Stimulated activated CD4-positive, alpha-beta T cell treated with anti-CD3 and anti-CD28 coated beads, Interleukin-4, amount 100 ng/mL, for 48 hours (primary cell): ENCODE data around the gene NME7.
"Not testable (repeated sequence)": the region's sequence is repeated elsewhere in the genome, so short reads cannot be mapped to it uniquely, and the experiment has no call there.

Experiments
- DNase-seq, 2 donors: peaks; one replicate each; pipeline ENCODE4 v3.0.0-alpha.2; 2020; ENCODE audit warnings: low read depth in 2 of 2

The NME7 gene

DNA sequence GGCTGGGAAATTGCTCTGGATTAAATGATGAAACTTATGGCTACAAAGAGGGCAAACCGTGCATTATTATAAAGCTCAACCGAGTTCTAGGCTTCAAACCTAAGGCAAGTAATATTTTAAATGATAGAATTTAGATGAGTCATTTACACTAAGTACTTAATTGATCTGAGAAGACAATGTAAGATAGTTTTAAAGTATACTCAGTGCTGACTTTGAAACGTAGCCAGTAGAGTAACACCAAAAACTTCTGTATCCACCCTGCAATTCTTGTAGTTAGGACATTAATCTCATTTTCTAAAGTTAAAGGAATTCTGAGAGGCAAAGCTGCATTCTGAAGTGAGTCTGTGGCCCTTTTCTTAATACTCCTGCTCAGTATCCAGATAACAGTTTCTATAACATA, 240.3 kb downstream of the NME7 start:
- DNase-seq: no peak

DNA sequence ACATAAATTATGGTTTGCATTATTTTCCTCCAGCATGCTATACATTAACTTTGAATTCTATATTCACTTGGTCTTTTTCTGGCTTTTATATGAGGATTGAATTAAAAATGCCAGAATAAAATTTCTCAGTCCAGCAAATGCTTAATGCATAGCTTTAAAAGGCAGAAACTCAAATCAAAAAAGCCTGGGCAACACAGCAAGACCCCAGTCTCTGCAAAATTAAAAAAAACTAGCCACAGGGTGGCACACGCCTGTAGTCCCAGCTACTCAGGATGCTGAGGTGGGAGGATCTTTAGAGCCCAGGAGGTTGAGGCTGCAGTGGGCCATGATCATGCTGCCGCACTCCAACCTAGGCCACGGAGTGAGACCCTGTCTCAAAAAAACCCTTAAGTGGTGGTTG, 241.3 kb downstream of the NME7 start:
- DNase-seq: no peak

DNA sequence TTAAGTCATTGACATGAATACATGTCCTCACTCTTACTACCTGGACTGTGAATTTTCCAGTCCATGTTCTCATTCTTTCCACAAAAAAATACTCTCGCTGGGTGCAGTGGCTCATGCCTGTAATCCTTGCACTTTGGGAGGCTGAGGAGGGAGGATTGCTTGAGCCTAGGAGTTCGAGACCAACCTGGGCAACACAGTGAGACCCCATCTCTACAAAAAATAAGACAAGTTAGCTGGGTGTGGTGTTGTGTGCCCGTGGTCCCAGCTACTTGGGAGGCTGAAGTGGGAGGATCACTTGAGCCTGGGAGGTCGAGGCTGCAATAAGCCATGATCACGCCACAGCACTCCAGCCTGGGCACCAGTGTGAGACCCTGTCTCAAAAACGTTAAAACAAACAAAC, 242.0 kb downstream of the NME7 start:
- not testable (repeated sequence) for DNase-seq

DNA sequence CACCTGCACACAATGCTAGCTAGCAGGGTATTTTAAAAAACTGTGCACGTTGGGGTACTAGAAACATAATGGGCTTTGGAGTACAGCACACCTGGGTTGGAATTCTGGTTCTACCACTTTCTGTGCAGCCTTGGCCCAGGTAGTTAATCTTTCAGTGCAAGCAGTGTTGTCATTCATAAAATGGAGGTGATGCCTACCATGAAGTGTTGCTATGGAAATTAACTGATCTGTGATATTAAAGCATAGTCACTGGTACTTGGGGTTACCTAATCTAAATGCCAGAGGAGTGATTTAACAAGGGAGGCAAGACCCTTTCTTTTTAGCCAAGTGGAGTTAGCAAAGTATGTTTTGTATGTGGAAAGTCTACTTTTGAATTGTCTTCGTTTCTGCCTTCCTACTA, 243.1 kb downstream of the NME7 start:
- no peak for DNase-seq

DNA sequence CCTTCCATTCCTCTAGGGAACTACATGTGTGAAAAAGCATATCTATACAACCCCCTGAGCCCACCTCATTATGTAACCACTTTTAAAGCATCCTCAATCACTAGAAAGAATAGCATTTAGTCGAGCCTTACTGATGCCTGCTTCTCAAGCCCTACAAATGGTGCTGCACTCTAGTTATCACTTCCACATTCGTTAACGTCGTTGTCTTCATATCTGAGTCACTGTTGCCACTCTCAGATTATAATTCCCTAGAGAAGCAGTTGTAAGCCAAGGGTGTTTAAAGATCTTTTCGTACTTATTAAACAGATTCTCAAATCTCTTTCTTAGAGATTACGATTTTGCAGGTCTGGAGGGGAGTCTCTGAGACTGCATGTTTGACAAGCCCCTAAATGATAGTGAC, 244.6 kb downstream of the NME7 start:
- DNase-seq: no peak

DNA sequence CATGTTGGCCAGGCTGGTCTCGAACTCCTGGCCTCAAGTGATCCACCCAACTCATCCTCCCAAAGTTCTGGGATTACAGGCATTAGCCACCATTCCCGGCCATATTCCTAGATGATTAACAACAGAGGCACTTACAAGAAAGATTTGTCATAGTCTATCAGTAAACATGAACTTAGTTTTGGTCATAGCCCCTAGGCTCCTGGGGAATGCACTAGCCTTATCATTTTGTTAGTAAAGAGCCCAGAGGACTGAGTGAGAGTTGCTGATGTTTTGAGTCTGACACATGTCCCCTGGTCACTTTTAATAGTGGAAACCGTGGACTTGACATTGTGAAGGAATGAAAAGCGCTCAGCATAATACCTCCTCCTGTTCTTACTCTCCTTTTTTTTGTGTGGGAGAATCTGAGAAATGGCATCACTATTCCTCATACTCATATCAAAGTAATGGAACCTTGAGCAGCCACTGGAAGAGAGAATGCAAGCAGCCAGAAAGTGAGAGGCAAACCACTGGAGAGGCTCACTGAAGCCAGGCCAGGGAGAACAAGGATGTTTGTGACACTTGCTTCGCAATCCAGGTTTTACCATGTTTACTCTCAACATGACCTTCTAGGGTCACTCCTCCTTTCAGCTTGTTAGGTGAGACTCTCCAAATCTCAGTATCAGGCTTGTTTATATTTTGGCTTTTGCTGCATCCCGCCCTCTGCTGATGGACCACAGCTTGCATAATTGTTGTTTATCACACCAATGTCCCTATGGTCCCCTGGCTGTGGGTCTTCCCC, 246.3 kb downstream of the NME7 start:
- no peak for DNase-seq

DNA sequence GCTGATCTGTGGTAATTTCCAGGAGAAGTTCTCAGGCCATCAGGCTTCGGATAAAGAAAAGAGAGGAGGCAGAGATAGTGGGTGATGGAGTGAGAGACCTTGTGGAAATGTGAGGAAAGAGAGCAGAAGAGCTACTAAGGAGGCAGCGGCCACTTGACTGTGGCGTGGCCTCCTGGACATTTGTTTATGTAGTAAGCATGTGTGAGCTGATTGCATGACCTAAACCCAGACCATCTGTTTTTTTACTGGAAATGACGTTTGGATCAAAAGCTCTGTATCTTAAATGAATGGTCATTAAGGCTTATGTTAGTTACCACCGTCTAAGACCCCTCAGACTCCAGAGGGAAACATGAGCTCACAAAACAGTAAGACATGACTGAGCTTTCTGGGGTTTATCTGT, 247.5 kb downstream of the NME7 start:
- DNase-seq: no peak

DNA sequence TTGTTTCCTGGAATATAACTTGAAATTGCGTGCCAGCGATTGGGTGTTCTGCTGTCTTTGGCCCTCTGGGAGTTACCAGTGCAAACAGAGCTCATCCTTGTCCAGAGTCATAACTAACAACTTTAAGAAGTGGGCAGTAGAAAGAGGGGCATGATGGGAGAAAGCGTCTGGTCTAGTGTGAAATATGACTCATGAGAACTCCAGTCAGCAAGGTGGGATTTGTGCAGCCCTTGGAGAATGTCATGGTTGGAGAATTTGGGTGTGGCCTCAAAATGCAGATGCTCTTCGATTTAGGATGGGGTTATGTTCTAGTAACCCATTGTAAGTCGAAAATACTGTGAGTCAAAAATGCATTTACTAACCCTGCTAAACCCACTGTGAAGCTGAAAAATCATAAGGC, 248.2 kb downstream of the NME7 start:
- DNase-seq: no peak

DNA sequence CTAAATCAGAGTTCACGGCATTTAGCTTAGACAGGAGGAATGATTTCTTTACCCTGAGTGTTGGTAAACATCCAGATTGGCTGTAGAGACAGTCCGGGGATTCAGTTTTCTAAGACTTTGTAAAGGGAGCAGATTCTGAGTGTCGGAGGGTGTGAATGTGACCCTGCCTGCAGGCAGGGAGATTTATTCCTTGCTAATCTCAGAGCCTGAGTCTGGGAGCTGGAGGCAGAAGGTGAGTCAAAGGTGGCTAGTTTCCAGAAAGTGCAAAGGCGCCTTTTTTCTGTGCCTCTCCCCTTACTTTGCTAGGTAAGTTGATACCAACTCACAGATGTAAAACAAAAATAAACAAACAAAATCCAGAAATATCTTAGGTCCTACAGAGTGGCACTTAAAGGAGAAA, 249.4 kb downstream of the NME7 start:
- DNase-seq: no peak

DNA sequence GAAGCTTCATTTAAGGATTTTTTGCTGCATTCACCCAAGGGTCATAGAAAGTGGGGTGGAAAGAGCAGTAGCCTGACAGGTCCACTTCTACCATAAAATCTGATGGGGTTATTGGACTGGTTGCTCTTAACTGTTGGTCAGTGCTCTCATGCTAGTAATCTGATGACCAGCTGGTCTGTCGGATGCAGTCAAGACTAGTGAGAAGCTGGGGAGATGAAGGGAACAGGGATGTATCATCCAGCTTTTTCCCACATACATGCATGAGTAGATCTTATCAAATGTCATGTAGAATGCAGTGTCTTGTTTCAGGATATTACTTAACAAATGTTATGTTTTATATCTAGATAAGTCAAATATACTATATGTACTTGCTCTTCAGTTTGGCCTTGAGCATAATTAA, 250.0 kb downstream of the NME7 start:
- no peak for DNase-seq

DNA sequence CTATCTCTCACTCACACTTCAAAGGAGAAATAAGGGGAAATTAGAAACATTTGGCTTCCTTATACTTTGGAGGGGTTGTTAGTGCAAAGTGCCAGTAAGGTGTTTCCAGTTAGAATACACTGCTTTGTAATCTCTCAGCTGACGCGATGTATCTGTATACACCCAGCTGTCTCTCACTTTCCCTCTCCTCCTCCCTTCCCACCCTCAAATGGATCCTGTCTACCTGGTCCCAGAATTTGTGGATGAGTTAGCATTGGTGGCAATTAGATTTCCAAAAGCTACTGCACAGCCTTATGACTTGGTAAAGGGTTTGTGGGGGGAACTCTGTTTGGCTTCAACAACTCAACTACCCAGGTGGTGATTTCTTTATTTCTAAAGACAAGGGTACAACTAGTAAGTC, 250.6 kb downstream of the NME7 start:
- DNase-seq: no peak

DNA sequence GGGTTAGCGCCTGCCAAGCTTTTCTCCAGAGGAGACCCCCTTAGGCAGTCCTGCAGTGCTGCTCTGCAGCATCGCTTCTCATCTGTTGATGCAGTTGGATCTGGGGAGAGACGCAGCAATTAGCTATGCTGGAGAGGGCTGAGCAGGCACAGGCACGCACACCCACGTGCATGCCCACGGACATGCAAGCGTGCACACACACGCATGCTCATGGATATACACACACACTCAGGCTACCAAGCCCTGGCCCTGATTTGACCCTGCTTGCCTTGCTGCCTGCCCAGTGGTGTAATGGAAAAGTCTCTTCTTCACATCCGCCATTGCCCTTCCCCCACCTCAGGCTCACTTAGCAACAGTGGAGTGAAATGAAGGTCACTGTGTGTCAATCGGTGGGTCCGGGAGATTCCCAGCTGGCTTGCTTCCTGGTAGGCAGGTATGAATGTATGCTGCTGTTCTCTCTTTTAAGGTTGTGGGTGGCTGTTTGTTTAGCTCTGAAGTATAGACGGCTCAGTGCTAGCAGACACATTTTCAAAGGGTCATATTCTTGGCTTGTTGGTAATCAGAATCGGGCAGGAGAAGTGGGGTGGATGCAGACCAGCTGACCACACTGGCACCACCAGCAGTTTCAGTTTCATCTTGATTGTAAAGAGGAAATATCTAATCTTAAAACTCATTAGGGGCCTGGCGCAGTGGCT, 251.6 kb downstream of the NME7 start:
- DNase-seq: no peak

DNA sequence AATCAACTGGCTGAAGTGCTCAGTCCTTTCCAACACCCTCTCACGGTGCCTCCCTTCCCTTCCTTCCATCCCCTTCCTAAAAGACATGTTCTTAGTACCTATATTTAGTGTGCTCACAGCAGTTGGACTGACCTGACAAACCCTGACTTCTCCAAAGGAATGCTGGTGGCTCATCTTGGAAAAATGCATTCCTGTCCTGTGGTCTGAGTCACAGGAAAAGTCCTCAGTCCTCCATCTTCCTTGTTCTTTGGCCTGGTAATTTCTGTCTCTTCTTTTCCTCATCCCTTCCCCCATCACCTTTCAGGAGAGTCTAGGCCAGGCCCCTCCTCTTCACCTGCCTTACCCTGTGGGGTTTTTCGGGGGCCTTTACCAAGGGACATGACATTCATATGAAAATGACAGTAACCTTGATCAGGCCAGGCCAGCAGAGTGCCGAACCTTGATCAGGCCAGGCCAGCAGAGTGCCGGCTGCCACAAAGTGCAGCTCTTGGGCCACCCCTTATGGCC, 253.9 kb downstream of the NME7 start:
- DNase-seq: no peak

DNA sequence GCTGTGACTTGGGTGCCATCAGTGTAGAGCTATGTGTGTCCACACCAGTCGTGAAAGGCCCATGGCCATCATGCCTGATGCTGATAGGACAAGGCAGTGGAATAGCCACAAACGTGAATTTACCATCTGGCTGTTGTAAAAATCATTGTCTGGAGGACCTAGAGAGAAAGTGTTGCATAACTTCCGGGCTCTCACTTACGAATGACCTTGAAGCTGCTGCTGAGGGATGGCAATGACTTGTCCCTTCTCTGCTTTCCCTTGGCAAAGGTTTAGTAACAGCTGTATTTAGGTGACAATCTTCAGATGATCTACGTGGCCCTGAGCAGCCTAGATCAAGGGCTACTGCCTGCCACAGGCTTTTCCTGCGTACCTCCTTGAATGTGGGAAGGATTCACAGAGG, 255.4 kb downstream of the NME7 start:
- DNase-seq: no peak

DNA sequence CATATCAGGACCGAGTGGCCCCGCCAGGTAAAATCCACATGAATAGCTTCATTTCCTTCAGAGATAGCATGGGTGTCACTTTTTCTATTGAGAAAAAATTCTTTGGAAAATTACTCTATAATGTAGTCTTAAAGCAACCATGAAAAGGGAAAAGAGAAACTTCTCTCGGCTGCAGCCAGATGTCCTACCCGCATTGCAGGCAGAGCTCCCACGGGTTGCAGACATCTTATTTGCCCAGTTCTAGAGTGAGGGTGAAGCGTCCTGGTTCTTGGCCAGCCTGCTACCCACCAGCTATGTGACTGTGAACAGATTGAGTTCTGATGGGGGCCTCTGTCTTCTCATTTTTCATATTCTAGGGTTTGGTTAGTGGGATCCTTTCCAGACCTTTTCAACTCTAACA, 256.1 kb downstream of the NME7 start:
- DNase-seq: no peak

DNA sequence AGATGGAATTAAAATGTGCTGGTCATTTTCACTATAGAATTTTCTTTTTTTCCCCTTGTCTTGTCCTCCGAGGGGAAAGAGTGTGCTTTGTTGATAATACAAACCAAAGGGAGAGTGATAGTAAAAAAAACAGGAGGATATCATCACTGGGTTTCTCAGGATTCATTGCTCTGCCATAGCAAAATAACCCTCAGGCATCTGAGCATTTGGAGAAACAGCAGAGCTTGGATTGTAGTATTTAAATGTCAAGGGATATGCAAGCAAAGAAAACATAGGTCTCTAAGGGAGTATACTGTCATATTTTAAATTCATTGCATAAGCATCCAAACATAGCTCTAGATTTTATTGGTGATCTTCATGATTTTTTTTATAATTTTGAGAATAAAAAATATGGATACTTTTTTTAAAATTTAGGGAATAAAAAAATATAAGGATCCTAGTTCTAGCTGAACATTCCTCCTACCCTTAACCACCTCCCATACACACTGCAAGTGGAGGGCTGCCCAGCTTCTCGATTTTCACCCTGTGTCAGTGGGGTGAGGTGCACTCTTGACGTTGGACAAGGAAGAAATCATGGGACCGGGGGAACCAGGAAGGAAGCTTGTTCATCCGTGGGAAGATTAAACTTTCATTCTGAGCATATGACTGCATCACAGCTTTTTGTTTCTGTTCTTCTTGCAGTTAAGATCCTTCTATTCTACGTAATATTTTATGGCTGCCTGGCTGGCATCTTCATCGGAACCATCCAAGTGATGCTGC, 256.7 kb downstream of the NME7 start:
- no peak for DNase-seq

DNA sequence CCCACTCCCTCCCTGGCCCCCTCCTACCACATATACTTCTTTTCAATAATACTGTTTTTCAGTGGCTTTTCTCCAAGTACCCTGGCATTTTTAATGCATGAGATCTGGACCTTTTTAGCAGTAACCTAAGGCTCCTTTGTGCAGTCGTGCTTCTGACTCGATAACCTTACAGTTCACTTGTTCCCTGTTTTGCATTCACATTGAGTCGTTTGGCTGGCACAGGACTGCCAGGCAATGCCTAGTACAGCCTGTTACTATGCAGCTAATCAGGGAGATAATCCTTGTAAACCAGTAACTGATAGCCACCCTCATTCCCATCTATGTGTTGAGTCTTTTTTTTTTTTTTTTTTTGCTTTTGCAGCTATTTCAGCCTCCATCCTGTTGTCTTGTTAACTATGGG, 257.4 kb downstream of the NME7 start:
- no peak for DNase-seq

DNA sequence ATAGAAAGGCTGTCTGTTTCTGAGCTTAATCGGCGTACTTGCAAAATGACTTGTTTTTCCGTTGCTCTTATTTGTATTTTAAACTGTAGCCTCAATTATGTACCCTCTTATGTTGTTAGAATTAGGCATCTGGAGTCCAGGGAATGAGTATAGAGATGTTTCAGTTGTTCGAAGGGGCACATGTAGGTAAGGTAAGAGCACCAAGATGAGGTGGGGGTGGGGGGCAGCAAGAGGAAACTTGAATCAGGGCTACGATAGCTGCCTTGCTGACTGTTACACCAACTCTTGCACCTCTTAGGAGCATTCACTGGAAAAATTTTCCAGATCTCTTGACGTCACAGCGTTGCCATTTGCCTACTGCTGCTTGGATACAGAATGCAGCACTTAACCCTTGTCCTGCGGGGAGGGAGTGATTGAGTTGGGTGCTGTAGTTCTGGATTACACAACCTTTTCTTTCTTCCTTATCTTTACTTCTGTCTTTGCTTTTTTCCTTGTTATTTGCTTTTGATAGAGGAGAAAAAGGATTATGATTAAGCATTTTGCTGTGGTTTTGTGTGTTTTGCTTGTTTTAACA, 257.9 kb downstream of the NME7 start:
- DNase-seq: no peak

DNA sequence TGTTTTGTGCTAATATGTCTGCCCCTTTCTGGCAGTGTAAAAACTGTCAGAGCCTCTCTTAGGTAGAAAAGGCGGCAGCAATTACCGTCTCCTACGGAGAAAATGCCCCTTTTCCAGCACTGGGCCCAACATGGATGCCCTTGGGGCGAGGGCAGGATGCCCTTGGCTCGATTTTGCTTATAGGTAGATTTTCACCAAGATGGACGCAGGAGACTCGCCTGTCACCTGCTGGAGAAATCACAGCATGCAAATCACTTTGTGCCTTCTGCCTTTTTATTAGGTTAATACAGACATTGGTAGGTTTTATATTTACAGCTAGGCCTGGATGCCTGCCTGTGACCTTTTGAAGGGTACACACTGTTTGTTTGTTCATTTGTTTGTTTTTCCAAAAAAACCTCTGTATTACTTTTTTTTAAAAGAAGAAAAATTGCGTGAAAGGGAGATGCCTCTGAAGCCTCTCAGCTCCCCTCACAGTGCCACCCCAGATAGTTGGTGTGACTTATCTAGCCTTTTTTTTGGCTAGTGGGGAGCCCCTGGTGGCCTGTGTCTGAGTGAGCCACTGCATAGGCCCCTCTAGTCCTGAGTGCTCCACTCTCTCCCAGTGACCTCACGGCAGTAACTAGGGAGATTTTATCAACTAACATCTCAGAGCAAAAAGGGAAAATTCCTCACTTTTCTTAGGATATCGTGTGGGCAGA, 258.6 kb downstream of the NME7 start:
- DNase-seq: no peak

DNA sequence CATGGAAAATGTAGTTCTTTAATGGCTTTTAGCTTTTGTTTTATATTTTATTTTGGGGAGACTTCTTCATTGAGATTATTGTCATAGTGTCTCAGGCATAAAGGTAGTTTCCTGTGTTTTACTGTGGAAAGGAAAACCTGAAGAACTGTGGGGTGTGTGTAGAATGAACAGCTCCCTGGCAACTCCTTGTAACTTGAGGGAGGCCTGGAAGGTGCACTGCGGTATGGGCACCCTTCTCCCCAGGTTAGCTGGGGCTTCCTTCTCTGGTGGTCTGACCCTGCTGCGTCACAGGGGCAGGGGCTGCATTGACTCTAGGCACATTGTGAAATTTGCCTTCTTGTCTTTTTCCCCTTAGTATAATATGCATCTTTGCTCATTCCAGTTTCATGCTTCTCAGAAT, 259.4 kb downstream of the NME7 start:
- DNase-seq: no peak

DNA sequence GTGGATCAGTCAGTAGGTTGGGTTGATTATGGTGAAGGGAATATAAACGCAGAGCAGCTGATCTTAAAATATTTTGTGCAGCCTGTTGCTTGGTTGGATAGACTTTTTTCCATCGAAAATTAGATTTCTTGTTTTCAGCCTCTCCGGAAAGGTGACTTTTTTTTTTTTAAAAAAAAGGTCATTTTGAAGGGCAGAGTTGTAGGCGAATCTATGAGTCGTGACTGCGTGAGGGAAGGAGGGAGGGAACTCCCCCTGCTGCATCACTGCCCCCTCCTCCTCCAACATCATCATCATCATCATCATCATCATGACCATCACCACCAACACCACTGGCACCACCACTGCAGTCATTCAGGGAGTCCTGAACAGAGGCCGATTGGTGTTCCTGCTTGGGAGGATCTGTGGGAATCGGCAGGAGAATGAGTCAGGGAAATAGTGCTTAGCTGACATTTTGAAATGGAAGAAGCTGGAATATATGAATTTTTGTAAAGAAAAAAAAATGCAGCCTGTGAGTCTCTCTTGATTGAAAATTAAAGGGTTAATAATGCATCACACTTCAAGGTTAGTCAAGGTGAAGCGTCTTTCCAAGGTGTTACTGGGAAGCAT, 259.9 kb downstream of the NME7 start:
- peak; percentile 12 to 21 for DNase-seq
